ENCODE results near the gene PC. TPM values are rescaled to one million over a fixed set of nuclear protein-coding genes. Genes with fewer than 3 reads are reported as not detected.

The PC gene
- total and polyA plus RNA-seq, 2 donors (not counting 3 experiments of a cell fraction or from before 2014, with no cell fraction given): 5.5 to 17.5 TPM

DNA sequence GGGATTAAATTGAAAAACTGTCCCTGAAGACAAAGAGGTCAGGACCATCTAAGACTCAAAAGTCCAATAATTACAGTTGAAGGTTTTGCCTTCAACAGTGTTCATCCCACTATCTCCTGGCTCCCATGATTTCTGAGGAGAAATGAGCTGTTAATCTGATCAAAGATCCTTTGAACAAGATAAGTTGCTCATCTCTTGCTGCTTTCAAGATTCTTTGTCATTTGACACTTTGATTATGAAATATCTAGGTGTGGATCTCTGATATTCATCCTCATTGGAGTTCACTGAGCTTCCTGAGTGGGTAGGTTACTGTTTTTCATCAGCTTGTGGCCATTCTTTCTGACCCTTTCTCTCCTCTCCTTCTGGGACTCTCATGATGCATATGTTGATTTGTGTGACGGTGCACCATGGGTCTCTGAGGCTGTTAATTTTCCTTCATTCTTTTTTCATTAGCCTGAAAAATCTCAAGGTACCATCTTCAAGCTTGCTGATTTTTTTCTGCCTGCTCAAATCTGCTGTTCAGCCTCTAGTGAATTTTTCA lies 20.9 kb downstream of the PC start:
- H3K36me3 ChIP-seq (ENCODE audit: control insufficient read depth in 2 of 2, extremely low read depth in 1 of 2, insufficient read depth in 2 of 2, low read length in 2 of 2): no peaks in the 10 kb centered on the region
- POLR2A ChIA-PET: no interaction called here
- H3K4me1 ChIP-seq (ENCODE audit: control insufficient read depth, extremely low read depth, insufficient read depth, low read length): no peaks in the 10 kb centered on the region
- no peaks in the 10 kb centered on the region for H4K20me1 ChIP-seq (replicated peaks; ENCODE audit: control insufficient read depth, extremely low read depth, insufficient read depth, low read length)
- no TSS peak for BruUV-seq (replicated peaks)
- TF ChIP-seq FOS (IDR thresholded peaks at IDR 0.05; ENCODE audit: borderline replicate concordance, insufficient read depth, low read length): no peak
- TF ChIP-seq MYC (IDR thresholded peaks at IDR 0.05; ENCODE audit: low read depth, low read length): no peak
- no peak for TF ChIP-seq POLR2AphosphoS5 (IDR thresholded peaks at IDR 0.05; ENCODE audit: insufficient read depth, low read depth, low read length)
- TF ChIP-seq EZH2 (IDR thresholded peaks at IDR 0.05; ENCODE audit: borderline replicate concordance, low read depth, low read length, severe bottlenecking): no peak
- TF ChIP-seq GATA2 (IDR thresholded peaks at IDR 0.05; ENCODE audit: insufficient read depth, insufficient read length, low read depth, low read length): no peak
- TF ChIP-seq, protein P1, sequence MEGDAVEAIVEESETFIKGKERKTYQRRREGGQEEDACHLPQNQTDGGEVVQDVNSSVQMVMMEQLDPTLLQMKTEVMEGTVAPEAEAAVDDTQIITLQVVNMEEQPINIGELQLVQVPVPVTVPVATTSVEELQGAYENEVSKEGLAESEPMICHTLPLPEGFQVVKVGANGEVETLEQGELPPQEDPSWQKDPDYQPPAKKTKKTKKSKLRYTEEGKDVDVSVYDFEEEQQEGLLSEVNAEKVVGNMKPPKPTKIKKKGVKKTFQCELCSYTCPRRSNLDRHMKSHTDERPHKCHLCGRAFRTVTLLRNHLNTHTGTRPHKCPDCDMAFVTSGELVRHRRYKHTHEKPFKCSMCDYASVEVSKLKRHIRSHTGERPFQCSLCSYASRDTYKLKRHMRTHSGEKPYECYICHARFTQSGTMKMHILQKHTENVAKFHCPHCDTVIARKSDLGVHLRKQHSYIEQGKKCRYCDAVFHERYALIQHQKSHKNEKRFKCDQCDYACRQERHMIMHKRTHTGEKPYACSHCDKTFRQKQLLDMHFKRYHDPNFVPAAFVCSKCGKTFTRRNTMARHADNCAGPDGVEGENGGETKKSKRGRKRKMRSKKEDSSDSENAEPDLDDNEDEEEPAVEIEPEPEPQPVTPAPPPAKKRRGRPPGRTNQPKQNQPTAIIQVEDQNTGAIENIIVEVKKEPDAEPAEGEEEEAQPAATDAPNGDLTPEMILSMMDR (IDR thresholded peaks at IDR 0.05; ENCODE audit: extremely low read depth in 1 of 2, insufficient read depth in 1 of 2, low read depth in 1 of 2, low read length in 2 of 2): no peak
- no peak for TF ChIP-seq POLR2A (IDR thresholded peaks at IDR 0.05; ENCODE audit: low read depth, low read length)
- no peak for TF ChIP-seq JUN (IDR thresholded peaks at IDR 0.05; ENCODE audit: borderline replicate concordance, insufficient read depth, insufficient read length, low read depth)
- TF ChIP-seq, protein P2, sequence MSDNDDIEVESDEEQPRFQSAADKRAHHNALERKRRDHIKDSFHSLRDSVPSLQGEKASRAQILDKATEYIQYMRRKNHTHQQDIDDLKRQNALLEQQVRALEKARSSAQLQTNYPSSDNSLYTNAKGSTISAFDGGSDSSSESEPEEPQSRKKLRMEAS (IDR thresholded peaks at IDR 0.05; ENCODE audit: insufficient read depth, insufficient read length): no peak
- H3K4me3 ChIP-seq (replicated peaks in 1 of 3; ENCODE audit: insufficient read depth in 1 of 3, low read depth in 1 of 3, low read length in 3 of 3): no peak overlapping the region
- H3K4me2 ChIP-seq (ENCODE audit: insufficient read depth, low read length): no peak overlapping the region
- dilution Hi-C loops (cut with MboI; ENCODE audit: extremely low pct_ligation_motif_present, low sequenced_read_pairs): no loop called here
- H3K9me3 ChIP-seq (replicated peaks; ENCODE audit: control insufficient read depth, insufficient read depth, low read length): no peaks in the 10 kb centered on the region
- no peak for DNase-seq (ENCODE audit: low read depth, low spot score)
- CTCF ChIA-PET: interaction anchor here (0.8 kb wide), 1 partner anchor 39 kb away, joined by 4 read pairs; no protein-coding TSS in a partner anchor
- H3K79me2 ChIP-seq (ENCODE audit: control insufficient read depth, insufficient read depth, low read length): no peaks in the 10 kb centered on the region
- H3K27me3 ChIP-seq (ENCODE audit: control insufficient read depth in 2 of 2, insufficient read depth in 2 of 2, low read length in 2 of 2): no peaks in the 10 kb centered on the region
- H2AFZ ChIP-seq (ENCODE audit: low read depth, low read length): no peak overlapping the region
- FAIRE-seq: no peak
- no peaks in the 10 kb centered on the region for H3K9me1 ChIP-seq (replicated peaks; ENCODE audit: control insufficient read depth, extremely low read depth, insufficient read depth, low read length)
- intact Hi-C loops (cut with micrococcal nuclease): no loop called here
- H3K27ac ChIP-seq (ENCODE audit: insufficient read depth, low read depth, low read length): no peak overlapping the region
- H3K9ac ChIP-seq (replicated peaks; ENCODE audit: extremely low read depth, insufficient read depth, low read length): no peak overlapping the region

All from endothelial cell of umbilical vein (primary cell).